Measurements from ENCODE around the gene RCN2.

DNA sequence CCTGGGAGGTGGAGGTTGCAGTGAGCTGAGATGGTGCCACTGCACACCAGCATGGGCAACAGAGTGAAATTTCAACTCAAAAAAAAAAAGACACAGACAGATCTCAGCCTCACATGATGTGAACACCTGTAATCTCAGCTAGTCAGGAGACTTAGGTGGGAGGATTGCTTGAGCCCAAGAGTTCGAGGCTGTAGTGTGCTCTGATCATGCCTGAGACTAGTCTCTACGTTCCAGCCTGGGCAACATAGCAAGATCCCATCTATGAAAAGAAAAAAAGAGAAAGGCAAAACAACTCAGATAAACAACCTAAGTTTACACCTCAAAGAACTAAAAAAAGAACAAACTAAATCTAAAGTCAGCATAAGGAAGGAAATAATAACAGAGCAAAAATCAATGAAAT, 37.4 kb upstream of the RCN2 start:
- no peak for TF ChIP-seq POLR2A (IDR thresholded peaks at IDR 0.05)
- TF ChIP-seq EP300 (IDR thresholded peaks at IDR 0.05; ENCODE audit: low read depth) = no peak

Data from transverse colon (tissue), 1 donor.